Muscle layer of colon (tissue), 2 donors: ENCODE results near the gene GTF2F2.
"Not testable (repeated sequence)": the region's sequence is repeated elsewhere in the genome, so short reads cannot be mapped to it uniquely, and the experiment has no call there.

Experiments
- H3K27ac ChIP-seq: one replicate; pipeline ENCODE4 v1.7.0; 2013; ENCODE audit warnings: low read depth, mild to moderate bottlenecking, low read length, moderate library complexity
- H3K27me3 ChIP-seq, 2 donors: one replicate each; pipeline ENCODE4 v1.7.0; 2013; ENCODE audit warnings: low read length in 2 of 2, mild to moderate bottlenecking in 2 of 2; ENCODE audit not compliant: insufficient read depth in 2 of 2, control insufficient read depth in 1 of 2
- H3K36me3 ChIP-seq: one replicate; pipeline ENCODE4 v1.7.0; 2013; ENCODE audit warnings: mild to moderate bottlenecking, low read length; ENCODE audit not compliant: insufficient read depth
- H3K4me1 ChIP-seq: one replicate; pipeline ENCODE4 v1.7.0; 2013; ENCODE audit warnings: mild to moderate bottlenecking, low read length; ENCODE audit not compliant: insufficient read depth
- H3K4me3 ChIP-seq, 2 donors: one replicate each; pipeline ENCODE4 v1.7.0; 2013; ENCODE audit warnings: low read length in 2 of 2, low read depth in 1 of 2, mild to moderate bottlenecking in 1 of 2, moderate library complexity in 1 of 2
- H3K9ac ChIP-seq: one replicate; pipeline ENCODE4 v1.7.0; 2013; ENCODE audit warnings: low read length
- H3K9me3 ChIP-seq: one replicate; pipeline ENCODE4 v1.7.0; 2013; ENCODE audit warnings: mild to moderate bottlenecking, low read length
- donor health status: abdominal sarcoma.
- donor health status: Adenocarcinoma of cecum.

The GTF2F2 gene

GRCh38 chr13:45185286-45185685 lies 65.0 kb downstream of the GTF2F2 start:
- no peak overlapping the region for H3K4me3 ChIP-seq
- no peaks in the 10 kb centered on the region for H3K27me3 ChIP-seq
- H3K9ac ChIP-seq: no peak overlapping the region
- no peaks in the 10 kb centered on the region for H3K36me3 ChIP-seq
- H3K4me1 ChIP-seq: no peaks in the 10 kb centered on the region
- H3K27ac ChIP-seq: no peak overlapping the region
- no peaks in the 10 kb centered on the region for H3K9me3 ChIP-seq

- H3K9ac ChIP-seq, H3K4me3 ChIP-seq, H3K27me3 ChIP-seq, H3K9me3 ChIP-seq, H3K27ac ChIP-seq, H3K36me3 ChIP-seq, H3K4me1 ChIP-seq: not testable (repeated sequence)
Observed at GRCh38 chr13:45189077-45189476, 68.8 kb downstream of the GTF2F2 start.

- not testable (repeated sequence) for H3K9ac ChIP-seq, H3K27ac ChIP-seq, H3K27me3 ChIP-seq, H3K9me3 ChIP-seq, H3K4me3 ChIP-seq, H3K4me1 ChIP-seq, H3K36me3 ChIP-seq
Observed at GRCh38 chr13:45189511-45189910, 69.2 kb downstream of the GTF2F2 start.

GRCh38 chr13:45191874-45192273 lies 71.6 kb downstream of the GTF2F2 start:
- H3K4me1 ChIP-seq: peaks cover 12% of the 10 kb centered on the region
- H3K27ac ChIP-seq: no peak overlapping the region
- H3K9ac ChIP-seq: no peak overlapping the region
- H3K36me3 ChIP-seq: no peaks in the 10 kb centered on the region
- no peaks in the 10 kb centered on the region for H3K27me3 ChIP-seq
- H3K9me3 ChIP-seq: no peaks in the 10 kb centered on the region
- no peak overlapping the region for H3K4me3 ChIP-seq

- Histone ChIP-seq H3K4me1 (peaks cover 17% of the 10 kb centered on the region), H3K27ac (no peak overlapping the region)
Observed at GRCh38 chr13:45194081-45194939, 74.0 kb downstream of the GTF2F2 start.

GRCh38 chr13:45195421-45195820 lies 75.1 kb downstream of the GTF2F2 start:
- H3K4me1 ChIP-seq: peaks cover 24% of the 10 kb centered on the region
- H3K27ac ChIP-seq: no peak overlapping the region
- H3K36me3 ChIP-seq: no peaks in the 10 kb centered on the region
- H3K9me3 ChIP-seq: no peaks in the 10 kb centered on the region
- no peaks in the 10 kb centered on the region for H3K27me3 ChIP-seq
- no peak overlapping the region for H3K4me3 ChIP-seq
- H3K9ac ChIP-seq: no peak overlapping the region

More at GRCh38 chr13:45194081-45194939, 74.0 kb downstream of the GTF2F2 start:
- H3K27me3 ChIP-seq: no peaks in the 10 kb centered on the region
- H3K9ac ChIP-seq: no peak overlapping the region
- H3K4me3 ChIP-seq: no peak overlapping the region
- no peaks in the 10 kb centered on the region for H3K9me3 ChIP-seq
- H3K36me3 ChIP-seq: no peaks in the 10 kb centered on the region

GRCh38 chr13:45196096-45196495 lies 75.8 kb downstream of the GTF2F2 start:
- Histone ChIP-seq H3K27ac (no peak overlapping the region), H3K4me3 (no peak overlapping the region), H3K9me3 (no peaks in the 10 kb centered on the region), H3K4me1 (peaks cover 24% of the 10 kb centered on the region), H3K27me3 (no peaks in the 10 kb centered on the region), H3K36me3 (no peaks in the 10 kb centered on the region), H3K9ac (no peak overlapping the region)

- Histone ChIP-seq H3K4me1 (peaks cover 24% of the 10 kb centered on the region), H3K27ac (no peak overlapping the region), H3K27me3 (no peaks in the 10 kb centered on the region), H3K36me3 (no peaks in the 10 kb centered on the region), H3K4me3 (no peak overlapping the region), H3K9ac (no peak overlapping the region), H3K9me3 (no peaks in the 10 kb centered on the region)
Observed at GRCh38 chr13:45196622-45197021, 76.3 kb downstream of the GTF2F2 start.

GRCh38 chr13:45198041-45198440 lies 77.7 kb downstream of the GTF2F2 start:
- Histone ChIP-seq H3K9me3 (no peaks in the 10 kb centered on the region), H3K27me3 (no peaks in the 10 kb centered on the region), H3K9ac (no peak overlapping the region), H3K4me1 (peaks cover 24% of the 10 kb centered on the region), H3K27ac (no peak overlapping the region), H3K4me3 (no peak overlapping the region), H3K36me3 (no peaks in the 10 kb centered on the region)

- Histone ChIP-seq H3K27ac (no peak overlapping the region), H3K4me1 (peaks cover 24% of the 10 kb centered on the region), H3K27me3 (no peaks in the 10 kb centered on the region), H3K9ac (no peak overlapping the region), H3K9me3 (no peaks in the 10 kb centered on the region), H3K4me3 (no peak overlapping the region), H3K36me3 (no peaks in the 10 kb centered on the region)
Observed at GRCh38 chr13:45198924-45199323, 78.6 kb downstream of the GTF2F2 start.

- Histone ChIP-seq H3K27ac (no peak overlapping the region), H3K36me3 (no peaks in the 10 kb centered on the region), H3K9me3 (no peaks in the 10 kb centered on the region), H3K4me3 (no peak overlapping the region), H3K4me1 (peaks cover 20% of the 10 kb centered on the region), H3K27me3 (no peaks in the 10 kb centered on the region), H3K9ac (no peak overlapping the region)
Observed at GRCh38 chr13:45199711-45200110, 79.4 kb downstream of the GTF2F2 start.

- Histone ChIP-seq H3K36me3 (no peaks in the 10 kb centered on the region), H3K4me3 (no peak within 1 kb of the TSS), H3K27ac (no peak within 1 kb of the TSS), H3K9ac (no peak within 1 kb of the TSS), H3K9me3 (no peaks in the 10 kb centered on the region), H3K4me1 (peaks cover 13% of the 10 kb centered on the region), H3K27me3 (no peaks in the 10 kb centered on the region)
Observed at GRCh38 chr13:45200701-45201232, 80.5 kb downstream of the GTF2F2 start, which contains the start of gene KCTD4. Gene KCTD4, minus strand, starts transcription at chr13:45201045. Its CDS starts 6,478 bp downstream, at chr13:45194567.
